Erythroblast (primary cell): ENCODE measurements around the gene SYDE2.

ENCODE experiments used
- GATA1 ChIP-seq: IDR thresholded peaks from 2 replicates; pipeline ENCODE4 v1.6.1; 2011; ENCODE audit warnings: low read depth, mild to moderate bottlenecking, control low read depth, low read length, moderate library complexity
- POLR2A ChIP-seq: IDR thresholded peaks from 2 replicates; pipeline ENCODE4 v1.6.1; 2011; ENCODE audit warnings: mild to moderate bottlenecking, low read length

GRCh38 chr1:85146972-85147359 lies 53.9 kb downstream of the SYDE2 start:
- TF ChIP-seq POLR2A (no peak), GATA1 (no peak)
